ENCODE measurements around the gene MMP26.

MMP26 gene
- 0 reads per million in 2 donors for total RNA-seq

GRCh38 chr11:4704054-4704789, at the start of gene MMP26:
Gene MMP26 (plus strand): TSS chr11:4704784.
- DNase-seq = no peak

GRCh38 chr11:4658629-4659445, 45.7 kb upstream of the MMP26 start:
- no peak for DNase-seq

- DNase-seq = no peak
These were observed 41.7 kb upstream of the MMP26 start for GRCh38 chr11:4662876-4663275.

GRCh38 chr11:4664183-4664582, 40.4 kb upstream of the MMP26 start:
- no peak for DNase-seq

- DNase-seq = no peak
These were observed 39.8 kb upstream of the MMP26 start for GRCh38 chr11:4664786-4665185.

GRCh38 chr11:4665424-4665823, 39.2 kb upstream of the MMP26 start:
- no peak for DNase-seq

GRCh38 chr11:4671741-4672140, 32.8 kb upstream of the MMP26 start:
- DNase-seq = no peak

- no peak for DNase-seq
These were observed 32.1 kb upstream of the MMP26 start for GRCh38 chr11:4672470-4672869.

GRCh38 chr11:4673781-4674180, 30.8 kb upstream of the MMP26 start:
- no peak for DNase-seq

GRCh38 chr11:4677948-4678347, 26.6 kb upstream of the MMP26 start:
- DNase-seq = no peak

- no peak for DNase-seq
These were observed 24.2 kb upstream of the MMP26 start for GRCh38 chr11:4680341-4680740.

- DNase-seq = no peak
These were observed 21.8 kb upstream of the MMP26 start for GRCh38 chr11:4682623-4683419.

GRCh38 chr11:4684631-4685285, 19.8 kb upstream of the MMP26 start:
- DNase-seq = no peak

- no peak for DNase-seq
These were observed 9.1 kb upstream of the MMP26 start for GRCh38 chr11:4695442-4695841.

- DNase-seq = no peak
These were observed 7.0 kb upstream of the MMP26 start, which contains the start of gene OR51E2 for GRCh38 chr11:4697585-4697984. Gene OR51E2 (minus strand): TSS chr11:4697853. CDS start chr11:4682711, 15,142 bp downstream.

GRCh38 chr11:4699697-4700435, 4.7 kb upstream of the MMP26 start:
- peak in 1 of 5 experiments; percentile 87 for DNase-seq

GRCh38 chr11:4700436-4700820, 4.2 kb upstream of the MMP26 start:
- no peak for DNase-seq

- no peak for DNase-seq
These were observed 278 bp downstream of the MMP26 start for GRCh38 chr11:4704790-4705334.

- DNase-seq = no peak
These were observed 8.7 kb downstream of the MMP26 start for GRCh38 chr11:4713241-4713640.

- no peak for DNase-seq
These were observed 9.7 kb downstream of the MMP26 start for GRCh38 chr11:4714300-4714699.
